Measurements from ENCODE around the gene MOXD1. TPM values are rescaled to one million over a fixed set of nuclear protein-coding genes. Genes with fewer than 3 reads are reported as not detected.
"Not testable (repeated sequence)": the region's sequence is repeated elsewhere in the genome, so short reads cannot be mapped to it uniquely, and the experiment has no call there.

The MOXD1 gene
- total and polyA plus RNA-seq, 8 donors = 40.3 to 106 (median 57.1) TPM

- peaks cover 0 to 2% of the 10 kb centered on the region in 2 donors for H3K27me3 ChIP-seq
- ATAC-seq (no peak), DNase-seq (no peak)
- H3K9me3 ChIP-seq = no peaks in the 10 kb centered on the region
- no peak overlapping the region for H3K4me3 ChIP-seq
- TF ChIP-seq CTCF (IDR thresholded peaks at IDR 0.05) = no peak
- intact Hi-C loops (cut with DNase I) = no loop called here
- no peaks in the 10 kb centered on the region for H3K4me1 ChIP-seq
- H3K36me3 ChIP-seq = no peaks in the 10 kb centered on the region
- H3K27ac ChIP-seq = no peak overlapping the region
Measured at GRCh38 chr6:132275066-132275970, 126.0 kb downstream of the MOXD1 start.

- intact Hi-C loops (cut with DNase I) = no loop called here
- Histone ChIP-seq H3K4me3 (no peak overlapping the region), H3K36me3 (no peaks in the 10 kb centered on the region), H3K27me3 (no peaks in the 10 kb centered on the region), H3K27ac (no peak overlapping the region), H3K4me1 (no peaks in the 10 kb centered on the region), H3K9me3 (no peaks in the 10 kb centered on the region)
- TF ChIP-seq CTCF (IDR thresholded peaks at IDR 0.05) = no peak
- no peak for ATAC-seq
- DNase-seq = no peak
Measured at GRCh38 chr6:132272776-132273175, 128.5 kb downstream of the MOXD1 start.

GRCh38 chr6:132270726-132271402 lies 130.4 kb downstream of the MOXD1 start:
- Histone ChIP-seq H3K4me1 (no peaks in the 10 kb centered on the region), H3K9me3 (no peaks in the 10 kb centered on the region), H3K36me3 (no peaks in the 10 kb centered on the region), H3K27ac (no peak overlapping the region), H3K4me3 (no peak overlapping the region), H3K27me3 (no peaks in the 10 kb centered on the region)
- TF ChIP-seq CTCF (IDR thresholded peaks at IDR 0.05) = no peak
- ATAC-seq (peak; percentile 25), DNase-seq (peak in 1 of 4 donors; percentile 16)
- intact Hi-C loops (cut with DNase I) = no loop called here

DNA sequence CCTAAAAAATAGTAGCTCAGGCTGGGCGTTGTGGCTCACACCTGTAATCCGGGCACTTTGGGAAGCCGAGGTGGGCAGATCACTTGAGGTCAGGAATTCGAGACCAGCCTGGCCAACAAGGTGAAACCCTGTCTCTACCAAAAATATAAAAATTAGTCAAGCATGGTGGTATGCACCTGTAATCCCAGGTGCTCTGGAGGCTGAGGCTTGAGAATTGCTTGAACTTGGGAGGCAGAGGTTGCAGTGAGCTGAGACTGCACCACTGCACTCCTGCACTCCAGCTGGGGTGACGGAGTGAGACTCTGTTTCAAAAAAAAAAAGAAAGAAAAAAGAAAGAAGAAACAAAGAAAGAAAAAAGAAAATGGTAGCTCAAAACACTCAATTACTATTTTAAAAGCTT lies 132.6 kb downstream of the MOXD1 start:
- H3K4me1 ChIP-seq; DNase-seq; H3K36me3 ChIP-seq; H3K27me3 ChIP-seq; ATAC-seq; H3K9me3 ChIP-seq; H3K4me3 ChIP-seq; H3K27ac ChIP-seq; intact Hi-C loops (cut with DNase I): not testable (repeated sequence)

GRCh38 chr6:132268209-132268608 lies 133.1 kb downstream of the MOXD1 start:
- Histone ChIP-seq H3K4me1 (no peaks in the 10 kb centered on the region), H3K27ac (no peak overlapping the region), H3K27me3 (no peaks in the 10 kb centered on the region), H3K9me3 (no peaks in the 10 kb centered on the region), H3K36me3 (no peaks in the 10 kb centered on the region), H3K4me3 (no peak overlapping the region)
- TF ChIP-seq CTCF (IDR thresholded peaks at IDR 0.05) = no peak
- intact Hi-C loops (cut with DNase I) = no loop called here
- no peak for DNase-seq
- no peak for ATAC-seq
